ENCODE data around the gene METTL8. TPM values are rescaled to one million over a fixed set of nuclear protein-coding genes. Genes with fewer than 3 reads are reported as not detected.
A peak's percentile ranks its signal among the peaks of the same experiment; 100 is the strongest.
"Not testable (repeated sequence)": the region's sequence is repeated elsewhere in the genome, so short reads cannot be mapped to it uniquely, and the experiment has no call there.

Gene METTL8
- total RNA-seq, 1 donor from 2014 or later = 11.0 TPM

GRCh38 chr2:171315781-171316180, 118.0 kb downstream of the METTL8 start:
- DNase-seq (ENCODE audit: low spot score) = no peak

- not testable (repeated sequence) for DNase-seq (ENCODE audit: low spot score)
Measured at GRCh38 chr2:171312182-171312581, 121.6 kb downstream of the METTL8 start.

- DNase-seq (ENCODE audit: low spot score) = not testable (repeated sequence)
Measured at GRCh38 chr2:171311589-171311988, 122.2 kb downstream of the METTL8 start.

- no peak for DNase-seq (ENCODE audit: low spot score)
Measured at GRCh38 chr2:171310889-171311288, 122.9 kb downstream of the METTL8 start.

GRCh38 chr2:171309455-171310286, 124.1 kb downstream of the METTL8 start:
- DNase-seq (ENCODE audit: low spot score) = no peak

GRCh38 chr2:171308280-171309054, 125.3 kb downstream of the METTL8 start:
- DNase-seq (ENCODE audit: low spot score) = no peak

GRCh38 chr2:171307560-171307959, 126.2 kb downstream of the METTL8 start:
- no peak for DNase-seq (ENCODE audit: low spot score)

GRCh38 chr2:171297956-171298355, 135.8 kb downstream of the METTL8 start:
- DNase-seq (ENCODE audit: low spot score) = no peak

GRCh38 chr2:171294608-171295007, 139.2 kb downstream of the METTL8 start:
- no peak for DNase-seq (ENCODE audit: low spot score)

- no peak for DNase-seq (ENCODE audit: low spot score)
Measured at GRCh38 chr2:171293661-171294060, 140.1 kb downstream of the METTL8 start.

- DNase-seq (ENCODE audit: low spot score) = no peak
Measured at GRCh38 chr2:171289991-171290390, 143.8 kb downstream of the METTL8 start.

GRCh38 chr2:171289316-171289715, 144.5 kb downstream of the METTL8 start:
- DNase-seq (ENCODE audit: low spot score) = no peak

GRCh38 chr2:171287611-171288010, 146.2 kb downstream of the METTL8 start:
- DNase-seq (ENCODE audit: low spot score) = no peak

- DNase-seq (ENCODE audit: low spot score) = no peak
Measured at GRCh38 chr2:171287036-171287571, 146.7 kb downstream of the METTL8 start.

- DNase-seq (ENCODE audit: low spot score) = no peak
Measured at GRCh38 chr2:171281110-171281509, 152.7 kb downstream of the METTL8 start.

- no peak for DNase-seq (ENCODE audit: low spot score)
Measured at GRCh38 chr2:171279983-171280790, 153.6 kb downstream of the METTL8 start.

- DNase-seq (ENCODE audit: low spot score) = no peak
Measured at GRCh38 chr2:171274757-171275156, 159.0 kb downstream of the METTL8 start.

GRCh38 chr2:171271971-171272436, 161.8 kb downstream of the METTL8 start:
- peak; percentile 59 for DNase-seq (ENCODE audit: low spot score)

GRCh38 chr2:171271386-171271785, 162.4 kb downstream of the METTL8 start:
- no peak for DNase-seq (ENCODE audit: low spot score)

GRCh38 chr2:171267855-171268629, 165.7 kb downstream of the METTL8 start:
- DNase-seq (ENCODE audit: low spot score) = no peak

Data from mucosa of gallbladder (tissue), 1 donor.